ENCODE data around the gene CARHSP1.
"Not testable (repeated sequence)": the region's sequence is repeated elsewhere in the genome, so short reads cannot be mapped to it uniquely, and the experiment has no call there.

CARHSP1 gene

GRCh38 chr16:8819411-8820034, 49.3 kb downstream of the CARHSP1 start:
- DNase-seq = no peak

- DNase-seq = no peak
Measured at GRCh38 chr16:8818504-8819270, 50.1 kb downstream of the CARHSP1 start.

GRCh38 chr16:8816967-8817655, 51.7 kb downstream of the CARHSP1 start:
- DNase-seq = no peak

DNA sequence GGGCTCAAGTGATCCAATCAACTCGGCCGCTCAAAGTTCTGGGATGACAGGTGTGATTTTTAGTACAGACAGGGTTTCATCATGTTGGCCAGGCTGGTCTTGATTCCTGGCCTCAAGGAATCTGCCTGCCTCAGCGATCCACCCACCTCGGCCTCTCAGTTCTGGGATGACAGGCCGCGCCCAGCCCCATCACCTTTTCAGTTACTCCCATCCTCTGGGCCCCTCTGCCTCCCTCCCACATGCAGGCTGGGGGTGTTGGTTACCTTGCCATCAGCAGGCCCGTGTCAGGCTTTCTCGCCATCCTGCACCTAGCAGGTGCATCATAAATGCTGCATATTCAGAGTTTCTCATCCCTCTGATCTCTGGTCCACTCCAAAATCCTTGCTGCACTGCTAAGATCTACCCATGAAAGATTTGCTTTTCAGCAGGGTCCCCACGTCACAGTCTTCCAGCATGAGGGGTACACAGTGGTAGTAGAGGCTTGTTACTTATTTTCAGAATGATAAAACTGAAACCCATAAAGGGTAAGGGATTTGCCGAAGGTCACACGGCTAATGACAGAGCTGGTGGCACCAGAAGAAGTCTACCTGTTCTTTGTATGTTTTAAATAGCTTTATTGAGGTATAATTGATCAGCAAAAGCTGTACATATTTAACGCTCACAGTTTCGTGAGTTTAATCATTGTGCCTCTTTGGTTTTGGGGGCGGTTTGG, 54.6 kb downstream of the CARHSP1 start:
- DNase-seq = no peak

DNA sequence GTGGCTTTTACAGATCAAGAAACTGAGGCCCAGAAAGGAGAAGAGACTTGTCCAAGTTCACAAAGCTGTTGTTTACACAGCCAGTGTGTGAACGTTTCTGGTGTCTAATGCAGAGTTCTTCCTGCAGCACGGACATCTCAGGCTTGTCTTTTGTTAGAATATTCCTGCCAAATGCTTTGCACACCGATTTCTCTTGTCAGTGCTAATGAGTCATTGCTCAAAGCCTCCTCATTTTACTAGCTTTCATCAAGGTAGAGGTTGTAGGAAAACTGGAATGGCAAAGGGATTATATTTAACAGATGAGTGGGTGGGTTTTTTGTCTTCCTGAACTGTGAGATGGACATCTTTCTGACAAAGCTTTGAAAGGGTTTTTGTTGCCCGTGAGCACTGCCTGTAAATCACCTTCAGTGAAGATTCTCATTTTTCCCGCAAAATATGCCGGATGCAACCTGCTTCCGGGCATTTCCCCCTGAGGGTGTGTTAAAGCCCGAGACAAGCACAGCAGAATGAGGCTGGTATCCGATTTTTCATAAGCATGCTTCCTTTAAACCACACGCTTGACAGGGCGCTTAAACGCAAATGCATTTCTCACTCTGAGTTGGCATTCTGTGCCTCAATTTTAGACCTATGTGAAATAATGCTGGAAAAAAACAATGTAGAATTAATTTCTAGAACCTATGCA, 56.5 kb downstream of the CARHSP1 start:
- no peak for DNase-seq

DNA sequence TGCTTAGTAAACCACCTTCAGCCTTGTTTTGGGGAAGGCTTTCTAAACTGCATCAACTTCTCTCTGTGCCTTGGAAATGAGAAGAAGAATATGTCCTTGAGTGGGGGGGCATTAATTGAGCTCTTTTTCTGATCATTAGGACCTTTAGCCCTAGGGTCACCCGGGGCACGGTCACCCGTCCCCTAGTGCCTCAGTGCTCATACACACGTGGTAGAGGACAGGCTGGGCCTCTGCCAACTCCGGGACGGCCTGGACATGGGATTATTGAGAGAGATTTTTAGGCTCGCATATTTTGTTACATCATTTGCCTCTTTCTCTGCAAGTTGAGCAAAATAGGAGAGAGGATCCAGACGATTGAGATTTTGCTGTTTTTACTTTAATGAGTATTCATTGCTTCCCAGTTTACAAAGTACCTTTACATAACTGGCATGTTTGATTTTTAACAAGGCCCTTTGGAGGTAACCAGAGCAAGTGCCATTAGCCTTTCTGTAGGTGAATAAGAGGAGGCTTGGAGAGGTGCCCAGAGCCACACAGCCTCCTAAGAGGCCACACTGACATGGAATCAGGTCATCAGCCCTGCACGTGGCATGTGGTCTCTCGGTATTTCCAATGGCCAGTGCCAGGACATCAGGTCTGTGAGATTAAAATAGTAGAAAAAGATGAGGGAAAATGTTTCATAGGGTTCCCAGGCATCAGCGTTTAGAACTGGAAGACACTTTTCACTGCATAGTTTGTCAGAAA, 60.0 kb downstream of the CARHSP1 start:
- DNase-seq = no peak

GRCh38 chr16:8808009-8808408, 60.8 kb downstream of the CARHSP1 start:
- no peak for DNase-seq

DNA sequence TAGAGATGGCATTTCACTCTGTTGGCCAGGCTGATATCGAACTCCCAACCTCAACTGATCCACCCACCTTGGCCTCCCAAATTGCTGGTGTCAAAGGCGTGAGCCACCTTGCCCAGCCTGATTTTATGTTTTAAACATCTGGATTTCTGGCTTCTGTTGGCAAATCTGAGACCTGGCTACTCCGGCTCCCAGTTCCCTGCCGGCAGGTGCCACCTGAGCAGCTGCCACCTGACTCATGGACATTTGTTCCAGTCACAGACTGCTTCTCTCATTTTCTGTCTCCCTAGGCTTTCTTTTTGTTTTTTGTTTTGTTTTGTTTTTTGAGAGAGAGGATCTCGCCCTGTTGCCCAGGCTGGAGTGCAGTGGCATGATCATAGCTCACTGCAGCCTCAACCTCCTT, 61.6 kb downstream of the CARHSP1 start:
- DNase-seq = no peak

- DNase-seq = no peak
Measured at GRCh38 chr16:8806272-8806983, 62.4 kb downstream of the CARHSP1 start.

GRCh38 chr16:8804313-8804712, 64.5 kb downstream of the CARHSP1 start:
- no peak for DNase-seq

DNA sequence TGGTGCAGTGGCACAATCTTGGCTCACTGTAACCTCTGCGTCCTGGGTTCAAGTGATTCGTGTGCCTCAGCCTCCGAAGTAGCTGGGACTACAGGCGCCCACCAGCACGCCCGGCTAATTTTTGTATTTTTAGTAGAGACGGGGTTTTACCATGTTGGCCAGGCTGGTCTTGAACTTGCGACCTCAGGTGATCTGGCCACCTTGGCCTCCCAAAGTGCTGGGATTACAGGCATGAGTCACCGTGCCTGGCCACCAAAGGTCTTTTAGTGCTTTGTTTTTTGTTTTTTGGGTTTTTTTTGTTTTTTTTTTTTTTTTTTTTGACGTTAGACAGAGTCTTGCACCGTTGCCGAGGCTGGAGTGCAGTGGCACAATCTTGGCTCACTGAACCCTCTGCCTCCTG, 65.1 kb downstream of the CARHSP1 start:
- not testable (repeated sequence) for DNase-seq

Data from SHP77 treated with DMSO at 0.1 percent for 48 hours (cell line).